Neuronal stem cell (in vitro differentiated cells): Measurements from ENCODE around the gene C1orf74.
A peak's percentile ranks its signal among the peaks of the same experiment; 100 is the strongest.

ENCODE experiments used
- DNase-seq: peaks from one replicate; pipeline ENCODE4 v3.0.0-alpha.2; 2013; ENCODE audit warnings: low spot score
- H2AFZ ChIP-seq: one replicate; pipeline ENCODE4 v1.6.1; 2013; ENCODE audit warnings: mild to moderate bottlenecking, low read length, inconsistent platforms
- H2AK5ac ChIP-seq: 2 replicates; pipeline ENCODE4 v1.6.1; 2013; ENCODE audit warnings: low read depth, mild to moderate bottlenecking, inconsistent platforms, low read length, moderate library complexity, mixed read lengths
- H2BK120ac ChIP-seq: 2 replicates; pipeline ENCODE4 v1.6.1; 2013; ENCODE audit warnings: low read depth, mild to moderate bottlenecking, inconsistent platforms, low read length, moderate library complexity, mixed read lengths
- H2BK12ac ChIP-seq: one replicate; pipeline ENCODE4 v1.6.1; 2013; ENCODE audit warnings: low read length, inconsistent platforms
- H2BK15ac ChIP-seq: 2 replicates; pipeline ENCODE4 v1.6.1; 2013; ENCODE audit warnings: mild to moderate bottlenecking, low read length, inconsistent platforms, mixed read lengths
- H2BK5ac ChIP-seq: one replicate; pipeline ENCODE4 v1.6.1; 2013; ENCODE audit warnings: inconsistent platforms, mild to moderate bottlenecking, low read length, moderate library complexity
- H3K14ac ChIP-seq: one replicate; pipeline ENCODE4 v1.6.1; 2013; ENCODE audit warnings: low read length, inconsistent platforms
- H3K18ac ChIP-seq: 2 replicates; pipeline ENCODE4 v1.6.1; 2013; ENCODE audit warnings: low read length, inconsistent platforms
- H3K23ac ChIP-seq: 2 replicates; pipeline ENCODE4 v1.6.1; 2013; ENCODE audit warnings: low read depth, mild to moderate bottlenecking, mixed read lengths, low read length, inconsistent platforms; ENCODE audit not compliant: poor library complexity
- H3K27ac ChIP-seq: replicated peaks from 3 replicates; pipeline ENCODE4 v1.5.1; 2013; ENCODE audit warnings: low read length, inconsistent platforms
- H3K27me3 ChIP-seq, 3 experiments: 2 replicates each; pipeline ENCODE4 v1.6.1; 2013; ENCODE audit warnings: low read length in 3 of 3, mild to moderate bottlenecking in 2 of 3, inconsistent platforms in 1 of 3, low read depth in 1 of 3, mixed read lengths in 1 of 3, moderate library complexity in 1 of 3; ENCODE audit not compliant: control insufficient read depth in 3 of 3, insufficient read depth in 3 of 3
- H3K36me3 ChIP-seq, 2 donors: replicated peaks in 1 of 2; 2 replicates each; pipeline ENCODE4 v1.6.1; 2013; ENCODE audit warnings: low read length in 2 of 2; ENCODE audit not compliant: control insufficient read depth in 2 of 2, insufficient read depth in 2 of 2
- H3K4ac ChIP-seq: 2 replicates; pipeline ENCODE4 v1.6.1; 2013; ENCODE audit warnings: inconsistent platforms, mild to moderate bottlenecking, low read length, moderate library complexity
- H3K4me1 ChIP-seq, 2 donors: 1 replicate in 1 of 2; 2 replicates in 1 of 2; pipeline ENCODE4 v1.6.1; 2013; ENCODE audit warnings: low read length in 2 of 2, low read depth in 1 of 2; ENCODE audit not compliant: control insufficient read depth in 2 of 2, insufficient read depth in 1 of 2
- H3K4me2 ChIP-seq: one replicate; pipeline ENCODE4 v1.6.1; 2013; ENCODE audit warnings: mild to moderate bottlenecking, low read length, inconsistent platforms; ENCODE audit not compliant: insufficient read depth, poor library complexity, severe bottlenecking
- H3K4me3 ChIP-seq, 2 donors: 2 replicates each; pipeline ENCODE4 v1.5.1; 2013; ENCODE audit warnings: low read length in 2 of 2, mild to moderate bottlenecking in 2 of 2, inconsistent platforms in 1 of 2, moderate library complexity in 1 of 2
- H3K79me1 ChIP-seq: one replicate; pipeline ENCODE4 v1.6.1; 2013; ENCODE audit warnings: low read depth, mild to moderate bottlenecking, inconsistent platforms, low read length, moderate library complexity
- H3K9ac ChIP-seq: one replicate; pipeline ENCODE4 v1.6.1; 2013; ENCODE audit warnings: mild to moderate bottlenecking, low read depth, low read length, inconsistent platforms; ENCODE audit not compliant: poor library complexity
- H3K9me3 ChIP-seq, 2 donors: replicated peaks in 1 of 2; 2 replicates each; pipeline versions ENCODE3 to v1.6.1; 2013; ENCODE audit warnings: low read length in 2 of 2, mild to moderate bottlenecking in 2 of 2, inconsistent platforms in 1 of 2, low read depth in 1 of 2, mixed read lengths in 1 of 2, moderate library complexity in 1 of 2; ENCODE audit not compliant: control insufficient read depth in 2 of 2, insufficient read depth in 1 of 2
- H4K8ac ChIP-seq: one replicate; pipeline ENCODE4 v1.6.1; 2013; ENCODE audit warnings: low read depth, mild to moderate bottlenecking, inconsistent platforms, low read length, moderate library complexity
- H4K91ac ChIP-seq: one replicate; pipeline ENCODE4 v1.6.1; 2013; ENCODE audit warnings: low read length, low read depth, mild to moderate bottlenecking, inconsistent platforms; ENCODE audit not compliant: poor library complexity
- WGBS, 2 donors: extraction: QIAGEN DNeasy Blood & Tissue Kit; methylation state at CpG; one replicate each; pipeline ENCODE4 v1.1.7; 2013; ENCODE audit warnings: missing lambda C conversion rate in 2 of 2, mixed read lengths in 1 of 2; ENCODE audit not compliant: insufficient read length in 2 of 2, insufficient replicate concordance in 1 of 2; ENCODE audit errors: extremely low coverage in 2 of 2; 5-methylcytosine and 5-hydroxymethylcytosine counted together

The C1orf74 gene

DNA sequence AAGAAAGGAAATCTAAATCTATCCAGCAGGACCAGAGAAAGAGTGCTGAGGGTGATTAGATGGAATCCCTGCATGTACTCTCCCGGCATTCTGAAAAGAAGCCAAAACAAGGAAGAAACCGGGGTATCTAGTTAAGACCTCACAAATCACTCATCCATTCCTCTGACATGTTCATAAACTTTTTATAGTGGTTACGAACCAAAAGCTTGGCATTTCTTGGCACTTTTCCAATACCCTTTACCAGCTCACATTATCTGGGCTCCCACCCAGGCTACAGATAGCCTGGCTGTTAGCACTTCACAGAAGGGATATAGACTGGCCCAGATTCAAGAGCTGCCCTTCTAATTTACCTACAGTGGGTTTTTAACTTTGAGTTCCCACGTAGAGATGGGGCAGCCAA, 1.8 kb upstream of the C1orf74 start:
- Histone ChIP-seq H3K4ac (no peak overlapping the region), H3K27ac (no peak overlapping the region), H2AFZ (no peak overlapping the region), H3K36me3 (peaks cover 3 to 7% of the 10 kb centered on the region in 2 donors), H3K14ac (no peak overlapping the region), H3K9ac (no peak overlapping the region), H3K79me1 (peaks cover 5% of the 10 kb centered on the region), H2BK15ac (no peak overlapping the region), H3K18ac (no peak overlapping the region), H3K9me3 (peaks cover 0 to 7% of the 10 kb centered on the region in 2 donors), H2BK12ac (no peak overlapping the region), H3K27me3 (peaks cover 0 to 47% (median 18%) of the 10 kb centered on the region in 3 experiments), H2AK5ac (no peak overlapping the region), H4K91ac (no peak overlapping the region), H3K4me3 (no peak overlapping the region), H2BK5ac (no peak overlapping the region), H3K4me2 (no peak overlapping the region), H3K4me1 (peaks cover 4 to 6% of the 10 kb centered on the region in 2 donors), H4K8ac (no peak overlapping the region), H3K23ac (no peak overlapping the region), H2BK120ac (no peak overlapping the region)
- WGBS, 2 donors = no CpG with 5 or more reads among the region's 4 CpGs
- DNase-seq = no peak

GRCh38 chr1:209785592-209785991, 1.2 kb upstream of the C1orf74 start:
- WGBS, 2 donors = no CpG with 5 or more reads among the region's 4 CpGs
- no peak overlapping the region for H4K8ac ChIP-seq
- H2BK5ac ChIP-seq = no peak overlapping the region
- no peak overlapping the region for H2AK5ac ChIP-seq
- no peak overlapping the region for H3K14ac ChIP-seq
- H3K9me3 ChIP-seq = peaks cover 0 to 7% of the 10 kb centered on the region in 2 donors
- no peak overlapping the region for H3K23ac ChIP-seq
- peaks cover 3 to 7% of the 10 kb centered on the region in 2 donors for H3K36me3 ChIP-seq
- H2BK120ac ChIP-seq = no peak overlapping the region
- no peak overlapping the region for H3K27ac ChIP-seq
- no peak overlapping the region for H3K4me3 ChIP-seq
- H4K91ac ChIP-seq = no peak overlapping the region
- H2BK12ac ChIP-seq = no peak overlapping the region
- H2AFZ ChIP-seq = peak overlapping the region; percentile 84
- H3K18ac ChIP-seq = no peak overlapping the region
- H3K4me1 ChIP-seq = peaks cover 4 to 6% of the 10 kb centered on the region in 2 donors
- H3K79me1 ChIP-seq = peaks cover 5% of the 10 kb centered on the region
- no peak overlapping the region for H3K4ac ChIP-seq
- H2BK15ac ChIP-seq = no peak overlapping the region
- DNase-seq = no peak
- peaks cover 0 to 44% (median 18%) of the 10 kb centered on the region in 3 experiments for H3K27me3 ChIP-seq
- no peak overlapping the region for H3K9ac ChIP-seq
- H3K4me2 ChIP-seq = no peak overlapping the region

DNA sequence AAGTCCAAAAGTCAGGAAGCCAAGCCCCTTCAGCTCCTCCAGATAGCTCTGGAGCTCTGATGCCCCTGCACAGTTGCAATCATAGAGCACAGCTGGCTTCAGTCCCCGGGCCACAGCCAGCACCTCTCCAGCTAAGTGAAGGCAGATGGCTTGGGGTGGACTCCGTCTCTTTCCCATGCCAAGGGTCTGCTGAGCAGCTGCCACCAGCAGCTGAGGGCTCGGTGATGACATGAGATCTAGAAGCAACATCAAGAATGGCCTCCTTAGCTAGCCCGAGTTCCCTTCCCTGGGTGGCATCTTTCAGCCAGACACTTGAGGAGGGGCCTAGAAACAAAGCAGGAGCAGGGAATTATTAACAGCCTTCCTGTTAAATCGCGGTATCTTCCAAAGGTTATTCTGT, 973 bp downstream of the C1orf74 start:
- no peak overlapping the region for H3K27ac ChIP-seq
- peaks cover 4 to 6% of the 10 kb centered on the region in 2 donors for H3K4me1 ChIP-seq
- no peak overlapping the region for H2BK15ac ChIP-seq
- no peak overlapping the region for H2BK120ac ChIP-seq
- no peak overlapping the region for H3K4ac ChIP-seq
- peak overlapping the region in 1 of 2 donors; percentile 69 for H3K4me3 ChIP-seq
- WGBS, 2 donors = no CpG with 5 or more reads among the region's 6 CpGs
- no peak for DNase-seq
- H3K9ac ChIP-seq = no peak overlapping the region
- H2AFZ ChIP-seq = peak overlapping the region; percentile 88
- peak overlapping the region; percentile 9 for H2AK5ac ChIP-seq
- no peak overlapping the region for H3K23ac ChIP-seq
- no peak overlapping the region for H3K18ac ChIP-seq
- peaks cover 0 to 7% of the 10 kb centered on the region in 2 donors for H3K9me3 ChIP-seq
- H2BK5ac ChIP-seq = no peak overlapping the region
- H3K27me3 ChIP-seq = peaks cover 0 to 22% (median 14%) of the 10 kb centered on the region in 3 experiments
- no peak overlapping the region for H4K8ac ChIP-seq
- no peak overlapping the region for H3K14ac ChIP-seq
- peaks cover 5% of the 10 kb centered on the region for H3K79me1 ChIP-seq
- H2BK12ac ChIP-seq = no peak overlapping the region
- peaks cover 3 to 7% of the 10 kb centered on the region in 2 donors for H3K36me3 ChIP-seq
- no peak overlapping the region for H4K91ac ChIP-seq
- H3K4me2 ChIP-seq = no peak overlapping the region

- no peak overlapping the region for H2BK15ac ChIP-seq
- H3K9me3 ChIP-seq = peaks cover 0 to 1% of the 10 kb centered on the region in 2 donors
- peaks cover 3 to 7% of the 10 kb centered on the region in 2 donors for H3K36me3 ChIP-seq
- no peak overlapping the region for H3K4ac ChIP-seq
- H3K27ac ChIP-seq = no peak overlapping the region
- H2BK12ac ChIP-seq = no peak overlapping the region
- H3K18ac ChIP-seq = no peak overlapping the region
- no peak overlapping the region for H3K9ac ChIP-seq
- H3K23ac ChIP-seq = no peak overlapping the region
- H3K27me3 ChIP-seq = no peaks in the 10 kb centered on the region
- H3K14ac ChIP-seq = no peak overlapping the region
- DNase-seq = no peak
- H3K4me1 ChIP-seq = peaks cover 4 to 6% of the 10 kb centered on the region in 2 donors
- H2AK5ac ChIP-seq = no peak overlapping the region
- H3K79me1 ChIP-seq = peaks cover 5% of the 10 kb centered on the region
- H4K91ac ChIP-seq = no peak overlapping the region
- H2BK5ac ChIP-seq = no peak overlapping the region
- no peak overlapping the region for H4K8ac ChIP-seq
- no CpG with 5 or more reads among the region's 4 CpGs for WGBS, 2 donors
- H3K4me3 ChIP-seq = no peak overlapping the region
- H2AFZ ChIP-seq = no peak overlapping the region
- H2BK120ac ChIP-seq = no peak overlapping the region
- no peak overlapping the region for H3K4me2 ChIP-seq
Observed at GRCh38 chr1:209780268-209780667, 4.1 kb downstream of the C1orf74 start.
